IMR-90 (cell line): Measurements from ENCODE around the gene ZBTB47. TPM values are rescaled to one million over a fixed set of nuclear protein-coding genes. Genes with fewer than 3 reads are reported as not detected.

ENCODE experiments used
- ATAC-seq: fragments of 200-7000 bp; cut with Tn5 transposase; 2 replicates; pipeline ENCODE4 v1.9.1; 2020; ENCODE audit warnings: low read depth, mild to moderate bottlenecking, moderate library complexity
- BruUV-seq: library from RNA; stranded (reverse); fragments of 400-500 nt; replicated peaks from 2 replicates; lab custom pipeline; 2021; lab: Mats Ljungman, UMichigan
- CTCF ChIA-PET: fragments of 300-600 bp; formaldehyde crosslinking; extraction: SDS; loops from one replicate; lab custom pipeline; 2021; ENCODE audit warnings: antibody characterized with exemption; lab: Yijun Ruan, JAX
- POLR2A ChIA-PET: fragments of 300-600 bp; sonication (Branson Sonifier 250); formaldehyde crosslinking; loops from one replicate; lab custom pipeline; 2022; ENCODE audit warnings: antibody characterized with exemption; ENCODE audit not compliant: unreplicated experiment; lab: Charles Lee
- DNase-seq: peaks from one replicate; pipeline ENCODE4 v3.0.0; 2013
- H2AFZ ChIP-seq: replicated peaks from 2 replicates; pipeline ENCODE3; 2013; ENCODE audit warnings: low read length, mild to moderate bottlenecking; ENCODE audit not compliant: poor library complexity
- H2AK5ac ChIP-seq: 2 replicates; pipeline ENCODE4 v1.6.1; 2013; ENCODE audit warnings: low read depth, low read length, inconsistent platforms
- H2AK9ac ChIP-seq: replicated peaks from 2 replicates; pipeline ENCODE3; 2013; ENCODE audit warnings: mild to moderate bottlenecking, low read depth, low read length, moderate library complexity; ENCODE audit not compliant: poor library complexity
- H2BK120ac ChIP-seq: 2 replicates; pipeline ENCODE4 v1.6.1; 2013; ENCODE audit warnings: low read depth, low read length, inconsistent platforms
- H2BK15ac ChIP-seq: 3 replicates; pipeline ENCODE4 v1.6.1; 2013; ENCODE audit warnings: low read depth, low read length, inconsistent platforms
- H2BK20ac ChIP-seq: 2 replicates; pipeline ENCODE4 v1.6.1; 2013; ENCODE audit warnings: low read depth, mild to moderate bottlenecking, inconsistent platforms, low read length, moderate library complexity
- H2BK5ac ChIP-seq: 2 replicates; pipeline ENCODE4 v1.6.1; 2013; ENCODE audit warnings: mild to moderate bottlenecking, low read depth, low read length, inconsistent platforms; ENCODE audit not compliant: poor library complexity, severe bottlenecking
- H3K14ac ChIP-seq: replicated peaks from 2 replicates; pipeline ENCODE4 v1.6.1; 2013; ENCODE audit warnings: low read depth, low read length, inconsistent platforms
- H3K18ac ChIP-seq: 2 replicates; pipeline ENCODE4 v1.6.1; 2013; ENCODE audit warnings: low read depth, low read length, control low read depth
- H3K23ac ChIP-seq: 2 replicates; pipeline ENCODE4 v1.6.1; 2013; ENCODE audit warnings: low read depth, low read length, inconsistent platforms
- H3K27ac ChIP-seq: 2 replicates; pipeline ENCODE4 v1.5.1; 2013; ENCODE audit warnings: mild to moderate bottlenecking, control low read depth, low read length; ENCODE audit not compliant: insufficient read depth
- H3K27me3 ChIP-seq: 2 replicates; pipeline ENCODE4 v1.6.1; 2013; ENCODE audit warnings: low read length; ENCODE audit not compliant: control insufficient read depth, insufficient read depth
- H3K36me3 ChIP-seq: 2 replicates; pipeline ENCODE4 v1.6.1; 2013; ENCODE audit warnings: low read length, mixed read lengths; ENCODE audit not compliant: control insufficient read depth, insufficient read depth
- H3K4ac ChIP-seq: 2 replicates; pipeline ENCODE4 v1.6.1; 2013; ENCODE audit warnings: low read depth, low read length, inconsistent platforms
- H3K4me1 ChIP-seq: 2 replicates; pipeline ENCODE4 v1.6.1; 2013; ENCODE audit warnings: low read length, mixed read lengths; ENCODE audit not compliant: control insufficient read depth, insufficient read depth
- H3K4me2 ChIP-seq: 2 replicates; pipeline ENCODE4 v1.6.1; 2013; ENCODE audit warnings: low read depth, mild to moderate bottlenecking, control low read depth, low read length, moderate library complexity
- H3K4me3 ChIP-seq: 2 replicates; pipeline ENCODE4 v1.5.1; 2013; ENCODE audit warnings: low read depth, mild to moderate bottlenecking, control low read depth, low read length, moderate library complexity; ENCODE audit not compliant: insufficient read depth
- H3K56ac ChIP-seq: 2 replicates; pipeline ENCODE4 v1.6.1; 2013; ENCODE audit warnings: low read length, inconsistent platforms; ENCODE audit not compliant: insufficient read depth; ENCODE audit errors: extremely low read depth
- H3K79me1 ChIP-seq, 2 experiments: 2 replicates each; pipeline ENCODE4 v1.6.1; 2013; ENCODE audit warnings: low read length in 2 of 2, inconsistent platforms in 1 of 2, low read depth in 1 of 2
- H3K9ac ChIP-seq: 2 replicates; pipeline ENCODE4 v1.6.1; 2013; ENCODE audit warnings: low read depth, low read length, control low read depth
- H3K9me1 ChIP-seq: 2 replicates; pipeline ENCODE4 v1.6.1; 2013; ENCODE audit warnings: low read length, inconsistent platforms; ENCODE audit not compliant: insufficient read depth
- H3K9me3 ChIP-seq: 2 replicates; pipeline ENCODE4 v1.6.1; 2013; ENCODE audit warnings: low read length; ENCODE audit not compliant: control insufficient read depth, insufficient read depth
- H4K20me1 ChIP-seq: 2 replicates; pipeline ENCODE4 v1.6.1; 2013; ENCODE audit warnings: low read length, inconsistent platforms; ENCODE audit not compliant: insufficient read depth
- H4K5ac ChIP-seq: 2 replicates; pipeline ENCODE4 v1.6.1; 2013; ENCODE audit warnings: mild to moderate bottlenecking, low read depth, low read length, control low read depth
- H4K8ac ChIP-seq, 2 experiments: 2 replicates each; pipeline ENCODE4 v1.6.1; 2013; ENCODE audit warnings: low read depth in 2 of 2, low read length in 2 of 2, control low read depth in 1 of 2, inconsistent platforms in 1 of 2
- H4K91ac ChIP-seq: 2 replicates; pipeline ENCODE4 v1.6.1; 2013; ENCODE audit warnings: low read depth, low read length, inconsistent platforms; ENCODE audit not compliant: insufficient read depth
- BHLHE40 ChIP-seq: fragments of 150-350 bp; IDR thresholded peaks from 2 replicates; pipeline ENCODE4 v1.6.1; 2016; ENCODE audit warnings: mild to moderate bottlenecking, low read depth, low read length
- CEBPB ChIP-seq: IDR thresholded peaks from 2 replicates; pipeline ENCODE4 v1.6.1; 2012; ENCODE audit warnings: low read depth, low read length, improper control_type of control experiment
- CHD1 ChIP-seq: IDR thresholded peaks from 2 replicates; pipeline ENCODE4 v1.6.1; 2012; ENCODE audit warnings: low read depth, low read length, improper control_type of control experiment
- CTCF ChIP-seq: conservative IDR thresholded peaks from 2 replicates; pipeline ENCODE4 v1.5.1; 2012; ENCODE audit warnings: mild to moderate bottlenecking, low read depth, low read length, improper control_type of control experiment
- ELK1 ChIP-seq: fragments of 150-350 bp; IDR thresholded peaks from 2 replicates; pipeline ENCODE4 v1.6.1; 2016; ENCODE audit warnings: low read depth, mild to moderate bottlenecking, low read length, moderate library complexity, borderline replicate concordance
- FOS ChIP-seq: fragments of 150-350 bp; IDR thresholded peaks from 2 replicates; pipeline ENCODE4 v1.6.1; 2016; ENCODE audit warnings: low read depth, low read length
- MAFK ChIP-seq: IDR thresholded peaks from 2 replicates; pipeline ENCODE4 v1.6.1; 2012; ENCODE audit warnings: low read depth, low read length, improper control_type of control experiment
- MAZ ChIP-seq: IDR thresholded peaks from 2 replicates; pipeline ENCODE4 v1.6.1; 2012; ENCODE audit warnings: low read depth, mild to moderate bottlenecking, low read length, improper control_type of control experiment, moderate library complexity, borderline replicate concordance
- MXI1 ChIP-seq: IDR thresholded peaks from 2 replicates; pipeline ENCODE4 v1.6.1; 2012; ENCODE audit warnings: low read depth, mild to moderate bottlenecking, low read length, moderate library complexity, borderline replicate concordance
- NFE2L2 ChIP-seq: fragments of 150-350 bp; IDR thresholded peaks from 2 replicates; pipeline ENCODE4 v1.6.1; 2016; ENCODE audit warnings: low read depth, mild to moderate bottlenecking, low read length
- POLR2A ChIP-seq: IDR thresholded peaks from 2 replicates; pipeline ENCODE4 v1.6.1; 2012; ENCODE audit warnings: mild to moderate bottlenecking, low read depth, low read length
- RAD21 ChIP-seq: IDR thresholded peaks from 2 replicates; pipeline ENCODE4 v1.6.1; 2012; ENCODE audit warnings: low read length, improper control_type of control experiment
- RCOR1 ChIP-seq: IDR thresholded peaks from 2 replicates; pipeline ENCODE4 v1.6.1; 2012; ENCODE audit warnings: mild to moderate bottlenecking, low read length, improper control_type of control experiment; ENCODE audit not compliant: insufficient replicate concordance
- RFX5 ChIP-seq: IDR thresholded peaks from 2 replicates; pipeline ENCODE4 v1.8.0; 2012; ENCODE audit warnings: low read depth, mild to moderate bottlenecking, low read length, moderate library complexity
- SMC3 ChIP-seq: fragments of 150-350 bp; IDR thresholded peaks from 2 replicates; pipeline ENCODE4 v1.6.1; 2016; ENCODE audit warnings: low read depth, mild to moderate bottlenecking, antibody characterized with exemption, low read length, moderate library complexity
- USF2 ChIP-seq: fragments of 150-350 bp; IDR thresholded peaks from 2 replicates; pipeline ENCODE4 v1.6.1; 2017; ENCODE audit warnings: mild to moderate bottlenecking, antibody characterized with exemption, low read length, low read depth
- WGBS, 2 experiments: methylation state at CpG; one replicate each; pipeline versions ENCODE4 v1.1.5 to v1.1.7; 2013; ENCODE audit warnings: missing lambda C conversion rate in 2 of 2; ENCODE audit not compliant: insufficient read length in 1 of 2; ENCODE audit errors: extremely low coverage in 2 of 2; 5-methylcytosine and 5-hydroxymethylcytosine counted together
- dilution Hi-C: fragments of 300-500 bp; cut with HindIII; formaldehyde crosslinking; loops from one replicate; pipeline ENCODE4 v1.14.3; 2018; ENCODE audit warnings: low sequenced_read_pairs; ENCODE audit not compliant: unreplicated experiment
- in situ Hi-C: fragments of 300-500 bp; cut with MboI; formaldehyde crosslinking; loops from 3 replicates; pipeline ENCODE4 v1.14.3; 2019; ENCODE audit warnings: low sequenced_read_pairs, inconsistent platforms, mixed read lengths
- intact Hi-C: fragments of 100-400 bp; cut with micrococcal nuclease; formaldehyde crosslinking; loops from 2 replicates; pipeline ENCODE4 v1.10.0; 2022
- polyA plus RNA-seq, 3 experiments: library from polyadenylated mRNA; depleted of rRNA; stranded (reverse); fragments of >200 nt; gene quantifications; 2 replicates each; pipeline ENCODE4 v1.2.3, GENCODE V29; 2012; ENCODE audit warnings: low replicate concordance in 1 of 3
- total RNA-seq: library from RNA; depleted of rRNA; stranded (reverse); fragments of >200 nt; gene quantifications from 2 replicates; pipeline ENCODE4 v1.2.3, GENCODE V29; 2012

The ZBTB47 gene
- total and polyA plus RNA-seq, 2 of the 4 experiments (the other 2 are of a cell fraction) = 10.9 to 16.8 TPM

- intact Hi-C loops (no loop called here), in situ Hi-C loops (no loop called here), dilution Hi-C loops (no loop called here)
- TF ChIP-seq CEBPB (no peak), POLR2A (no peak), RFX5 (no peak), CTCF (no peak), SMC3 (no peak), MAFK (no peak), BHLHE40 (no peak), NFE2L2 (no peak), MXI1 (no peak), CHD1 (no peak), FOS (no peak), ELK1 (no peak), RCOR1 (no peak), USF2 (no peak), RAD21 (no peak), MAZ (no peak)
- POLR2A ChIA-PET = no interaction called here
- H2BK20ac ChIP-seq = no peak overlapping the region
- no peak overlapping the region for H2AK5ac ChIP-seq
- H3K18ac ChIP-seq = no peak overlapping the region
- H3K4me3 ChIP-seq = no peak overlapping the region
- H3K23ac ChIP-seq = no peak overlapping the region
- H3K9me1 ChIP-seq = no peaks in the 10 kb centered on the region
- no peaks in the 10 kb centered on the region for H3K36me3 ChIP-seq
- H2AK9ac ChIP-seq = no peak overlapping the region
- H2BK120ac ChIP-seq = no peak overlapping the region
- no peaks in the 10 kb centered on the region for H3K79me1 ChIP-seq
- H3K9me3 ChIP-seq = peaks cover 5% of the 10 kb centered on the region
- CTCF ChIA-PET = no interaction called here
- H3K14ac ChIP-seq = no peak overlapping the region
- H2AFZ ChIP-seq = no peak overlapping the region
- H3K9ac ChIP-seq = no peak overlapping the region
- H2BK5ac ChIP-seq = no peak overlapping the region
- peaks cover 10% of the 10 kb centered on the region for H3K27me3 ChIP-seq
- DNase-seq (no peak), ATAC-seq (no peak)
- H4K91ac ChIP-seq = no peak overlapping the region
- no peak overlapping the region for H2BK15ac ChIP-seq
- no TSS peak for BruUV-seq
- H4K5ac ChIP-seq = no peak overlapping the region
- no peak overlapping the region for H3K56ac ChIP-seq
- H3K4me1 ChIP-seq = no peaks in the 10 kb centered on the region
- WGBS, 2 experiments = no CpG with 5 or more reads among the region's 3 CpGs
- no peaks in the 10 kb centered on the region for H4K20me1 ChIP-seq
- H3K4me2 ChIP-seq = no peak overlapping the region
- H3K27ac ChIP-seq = no peak overlapping the region
- no peak overlapping the region for H3K4ac ChIP-seq
- H4K8ac ChIP-seq = no peak overlapping the region
Measured at GRCh38 chr3:42674146-42674545, 20.6 kb downstream of the ZBTB47 start.
